Naive thymus-derived CD8-positive, alpha-beta T cell (primary cell): ENCODE measurements around the gene SLC35B1. TPM values are rescaled to one million over a fixed set of nuclear protein-coding genes. Genes with fewer than 3 reads are reported as not detected.
A peak's percentile ranks its signal among the peaks of the same experiment; 100 is the strongest.

Source experiments
- ATAC-seq, 2 donors: fragments of 150-1000 bp; cut with Tn5 transposase in 1 of 2; sonication (Bioruptor Pico), chemical (Tn5 transposase) in 1 of 2; 1 replicate in 1 of 2; 2 replicates in 1 of 2; pipeline ENCODE4 v1.10.0; 2021; ENCODE audit warnings: mild to moderate bottlenecking in 2 of 2, moderate library complexity in 2 of 2
- POLR2A ChIA-PET: fragments of 350-600 bp; sonication (Branson Sonifier 250); formaldehyde crosslinking; loops from one replicate; lab custom pipeline; 2021; ENCODE audit warnings: antibody characterized with exemption; lab: Charles Lee
- DNase-seq, 10 donors: peaks; one replicate each; pipeline versions ENCODE4 v3.0.0 to v3.0.0-alpha.2; 2020 to 2022
- H3K27ac Mint-ChIP-seq, 10 donors: one replicate each; pipeline ENCODE4 v1.8.0; 2020 to 2022; ENCODE audit warnings: mild to moderate bottlenecking in 10 of 10, mixed read lengths in 10 of 10, moderate library complexity in 4 of 10, inconsistent platforms in 1 of 10
- H3K27me3 Mint-ChIP-seq, 5 donors: one replicate each; pipeline ENCODE4 v1.8.0; 2021 to 2022; ENCODE audit warnings: mixed read lengths in 5 of 5
- H3K36me3 Mint-ChIP-seq, 3 donors: one replicate each; pipeline ENCODE4 v1.8.0; 2020 to 2022; ENCODE audit warnings: mixed read lengths in 3 of 3, mild to moderate bottlenecking in 2 of 3, inconsistent platforms in 1 of 3
- H3K4me1 Mint-ChIP-seq, 4 donors: one replicate each; pipeline ENCODE4 v1.8.0; 2021 to 2022; ENCODE audit warnings: mixed read lengths in 4 of 4
- H3K4me3 Mint-ChIP-seq, 10 donors: one replicate each; pipeline ENCODE4 v1.8.0; 2020 to 2022; ENCODE audit warnings: mild to moderate bottlenecking in 10 of 10, mixed read lengths in 10 of 10, moderate library complexity in 6 of 10, inconsistent platforms in 1 of 10
- H3K9me3 Mint-ChIP-seq, 9 donors: one replicate each; pipeline ENCODE4 v1.8.0; 2020 to 2022; ENCODE audit warnings: mixed read lengths in 9 of 9, mild to moderate bottlenecking in 3 of 9, inconsistent platforms in 1 of 9, moderate library complexity in 1 of 9
- polyA plus RNA-seq, 3 donors: library from polyadenylated mRNA; unstranded; fragments of 300-500 nt; fragmentation: Illumina TruSeq; gene quantifications; one replicate each; pipeline ENCODE4 v1.2.3, GENCODE V29; 2021
- total RNA-seq, 8 experiments: library from RNA in 2 of 8; stranded (reverse) in 2 of 8; gene quantifications; one replicate each; pipeline ENCODE4 v1.2.3 and lab custom pipeline; 2021 to 2026

Gene SLC35B1
- total and polyA plus RNA-seq, 5 experiments from 2014 or later, result 20.3 to 39.7 (median 27.4) TPM

DNA sequence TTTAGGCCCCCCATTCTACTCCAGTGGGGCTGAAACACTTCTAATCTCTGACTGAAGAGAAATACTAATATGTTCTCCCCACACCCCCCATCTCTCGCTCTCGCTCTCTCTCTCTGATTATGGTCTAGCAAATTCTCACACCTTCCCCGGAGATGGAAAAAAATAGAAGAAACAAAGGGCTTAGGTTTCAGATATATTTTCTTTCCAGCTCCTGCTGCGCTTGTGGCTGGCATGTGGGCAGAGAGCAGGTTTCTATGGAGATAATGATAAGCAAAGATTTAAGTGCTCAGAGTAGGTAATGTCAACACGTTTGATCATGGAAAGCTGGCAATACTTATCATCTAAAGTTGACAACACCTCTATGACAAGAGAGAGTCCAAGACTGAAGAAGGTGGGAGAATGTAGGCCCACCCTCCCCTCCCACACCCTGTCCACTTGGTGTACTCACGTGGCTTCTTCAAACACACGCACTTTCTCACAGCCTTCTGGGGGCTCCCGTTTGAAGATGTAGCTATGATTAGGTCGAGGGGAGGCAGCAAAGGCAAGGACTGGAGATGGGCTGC lies 8.0 kb upstream of the SLC35B1 start:
- Mint-ChIP-seq H3K27ac (peak overlapping the region; percentile 77 to 97 (median 88)), H3K27me3 (no peaks in the 10 kb centered on the region), H3K4me1 (peaks cover 6 to 43% (median 18%) of the 10 kb centered on the region in 4 donors), H3K4me3 (peak overlapping the region in 7 of 10 donors; percentile 11 to 80 (median 48)), H3K36me3 (peaks cover 10 to 92% (median 15%) of the 10 kb centered on the region in 3 donors), H3K9me3 (no peaks in the 10 kb centered on the region)
- DNase-seq (peak in 4 of 10 donors; percentile 14 to 62 (median 26)), ATAC-seq (peak; percentile 59 to 70)
- POLR2A ChIA-PET, result interaction anchor here (1.0 to 4.9 kb wide), 5 partner anchors 13 to 46 kb away, joined by 3 to 26 read pairs (median 6); partner anchors contain the start of gene FAM117A

DNA sequence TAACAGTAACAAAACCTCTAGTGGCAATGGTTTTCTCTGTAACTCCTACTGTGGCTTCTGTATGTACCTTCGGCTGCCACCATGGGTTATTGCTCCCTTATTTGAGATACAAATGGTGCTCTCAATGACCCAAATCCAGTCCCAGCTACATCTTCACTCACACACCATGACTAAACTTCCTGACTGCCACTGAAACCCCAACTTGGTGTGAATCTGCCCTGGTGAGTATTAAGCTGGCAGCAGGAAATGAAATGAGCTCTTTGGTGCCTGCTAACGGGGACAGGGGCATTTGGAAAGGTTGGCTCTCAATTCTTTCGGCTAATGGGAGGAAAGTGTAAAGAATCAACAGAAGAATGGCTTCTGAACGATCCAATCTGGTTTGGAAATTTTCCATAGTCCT lies 7.5 kb upstream of the SLC35B1 start:
- Mint-ChIP-seq H3K9me3 (no peaks in the 10 kb centered on the region), H3K4me1 (peaks cover 6 to 43% (median 18%) of the 10 kb centered on the region in 4 donors), H3K27me3 (no peaks in the 10 kb centered on the region), H3K4me3 (peak overlapping the region in 4 of 10 donors; percentile 11 to 80 (median 44)), H3K27ac (peak overlapping the region; percentile 73 to 97 (median 88)), H3K36me3 (peaks cover 10 to 93% (median 15%) of the 10 kb centered on the region in 3 donors)
- POLR2A ChIA-PET, result interaction anchor here (1.0 to 4.9 kb wide), 5 partner anchors 12 to 47 kb away, joined by 3 to 26 read pairs (median 6); partner anchors contain the start of gene FAM117A
- peak in 1 of 2 donors; percentile 33 for ATAC-seq
- DNase-seq, result peak in 1 of 10 donors; percentile 43

DNA sequence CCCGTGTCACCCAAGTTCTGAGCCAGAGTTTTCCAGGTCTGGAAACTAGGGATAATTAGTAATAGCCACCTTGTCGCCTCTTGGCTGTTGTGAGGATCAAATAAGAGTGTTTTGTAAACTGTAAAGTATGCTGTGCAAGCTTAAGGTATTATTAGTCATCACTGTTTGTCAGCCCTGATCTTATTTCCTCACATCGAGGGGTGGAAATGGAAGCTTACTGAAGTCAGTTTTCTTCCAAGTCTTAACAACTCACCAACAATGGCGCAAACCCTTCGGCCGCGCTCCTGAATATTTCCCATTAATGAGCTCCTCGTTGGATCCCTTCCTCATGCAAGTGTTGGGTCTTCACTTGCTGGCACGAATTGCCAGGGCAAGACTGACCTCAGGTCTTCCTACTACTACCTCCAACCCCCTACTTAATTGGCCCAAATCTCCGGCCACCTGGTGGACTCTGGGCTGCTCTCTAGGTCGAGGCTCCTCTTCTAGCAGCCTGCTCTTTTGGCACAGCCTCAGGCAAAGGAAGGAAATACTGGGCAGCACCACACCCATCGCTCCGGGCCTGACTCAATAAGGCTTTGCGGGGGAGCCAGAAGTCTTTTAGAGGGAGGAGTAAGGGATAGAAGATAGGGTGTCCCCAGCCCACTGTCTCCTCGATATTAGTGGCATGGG lies 885 bp upstream of the SLC35B1 start:
- POLR2A ChIA-PET, result interaction anchor here (0.6 to 8.6 kb wide), 27 partner anchors 9 to 143 kb away, joined by 3 to 92 read pairs (median 4); partner anchors contain the start of genes FAM117A and KAT7
- DNase-seq (no peak), ATAC-seq (peak in 1 of 2 donors; percentile 9)
- H3K27ac Mint-ChIP-seq, result peak overlapping the region; percentile 96 to 100 (median 98)
- no peaks in the 10 kb centered on the region for H3K27me3 Mint-ChIP-seq
- H3K9me3 Mint-ChIP-seq, result no peaks in the 10 kb centered on the region
- H3K36me3 Mint-ChIP-seq, result peaks cover 0 to 55% (median 6%) of the 10 kb centered on the region in 3 donors
- H3K4me3 Mint-ChIP-seq, result peak overlapping the region; percentile 89 to 99 (median 94)
- peaks cover 19 to 48% (median 47%) of the 10 kb centered on the region in 4 donors for H3K4me1 Mint-ChIP-seq

DNA sequence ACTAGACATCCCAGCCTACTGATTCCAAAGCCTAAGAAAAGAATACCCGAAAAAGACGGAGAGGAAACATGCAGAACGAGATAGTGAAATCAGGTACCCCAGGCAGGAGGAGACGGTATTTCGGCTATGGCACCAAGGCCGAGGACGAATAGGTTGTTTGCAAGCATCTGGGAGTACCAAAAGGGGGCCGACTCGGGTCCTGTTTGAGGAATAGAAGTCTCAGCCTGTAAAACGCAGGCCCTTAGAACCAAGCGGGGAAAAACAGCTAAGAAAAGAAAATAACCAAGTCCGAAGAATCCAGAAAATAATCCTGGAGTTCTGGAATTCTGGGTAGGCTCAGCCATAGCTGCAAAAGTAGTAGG lies 537 bp downstream of the SLC35B1 start:
- DNase-seq, result peak in 7 of 10 donors; percentile 15 to 37 (median 31)
- Mint-ChIP-seq H3K27me3 (no peaks in the 10 kb centered on the region), H3K9me3 (no peaks in the 10 kb centered on the region), H3K27ac (peak overlapping the region; percentile 96 to 100 (median 98)), H3K36me3 (peaks cover 0 to 60% (median 6%) of the 10 kb centered on the region in 3 donors), H3K4me3 (peak overlapping the region; percentile 89 to 99 (median 94)), H3K4me1 (peaks cover 18 to 48% (median 47%) of the 10 kb centered on the region in 4 donors)
- ATAC-seq, result no peak
- POLR2A ChIA-PET, result interaction anchor here (1.0 to 8.6 kb wide), 19 partner anchors 7 to 144 kb away, joined by 3 to 92 read pairs (median 6); partner anchors contain the start of genes FAM117A and KAT7

DNA sequence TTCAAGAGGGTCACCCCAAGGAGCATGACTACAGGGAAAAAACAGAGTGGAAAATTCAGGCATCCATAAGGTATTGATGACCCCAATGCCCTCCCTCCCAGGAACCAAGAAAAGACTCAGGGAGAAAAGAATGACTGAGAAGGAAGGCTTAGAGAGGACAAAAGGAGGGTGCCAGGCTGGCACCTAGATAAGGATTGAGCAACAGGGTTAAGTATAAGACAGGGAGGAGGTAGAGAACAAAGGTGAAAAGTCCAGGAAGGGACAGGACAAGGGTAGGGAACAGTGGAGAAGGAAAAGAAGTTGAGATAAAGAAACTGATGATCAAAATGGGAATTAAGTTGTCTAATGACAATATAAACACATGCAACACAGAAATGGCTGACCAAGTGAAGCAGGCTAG lies 2.5 kb downstream of the SLC35B1 start:
- ATAC-seq (no peak), DNase-seq (no peak)
- H3K27ac Mint-ChIP-seq, result peak overlapping the region; percentile 58 to 97 (median 76)
- H3K27me3 Mint-ChIP-seq, result no peaks in the 10 kb centered on the region
- no peaks in the 10 kb centered on the region for H3K9me3 Mint-ChIP-seq
- H3K4me3 Mint-ChIP-seq, result peak overlapping the region in 8 of 10 donors; percentile 28 to 99 (median 64)
- H3K36me3 Mint-ChIP-seq, result peaks cover 0 to 60% (median 10%) of the 10 kb centered on the region in 3 donors
- peaks cover 15 to 51% (median 48%) of the 10 kb centered on the region in 4 donors for H3K4me1 Mint-ChIP-seq
- POLR2A ChIA-PET, result interaction anchor here (0.5 to 8.6 kb wide), 6 partner anchors 14 to 344 kb away, joined by 3 to 91 read pairs (median 5); partner anchors contain the start of gene FAM117A

DNA sequence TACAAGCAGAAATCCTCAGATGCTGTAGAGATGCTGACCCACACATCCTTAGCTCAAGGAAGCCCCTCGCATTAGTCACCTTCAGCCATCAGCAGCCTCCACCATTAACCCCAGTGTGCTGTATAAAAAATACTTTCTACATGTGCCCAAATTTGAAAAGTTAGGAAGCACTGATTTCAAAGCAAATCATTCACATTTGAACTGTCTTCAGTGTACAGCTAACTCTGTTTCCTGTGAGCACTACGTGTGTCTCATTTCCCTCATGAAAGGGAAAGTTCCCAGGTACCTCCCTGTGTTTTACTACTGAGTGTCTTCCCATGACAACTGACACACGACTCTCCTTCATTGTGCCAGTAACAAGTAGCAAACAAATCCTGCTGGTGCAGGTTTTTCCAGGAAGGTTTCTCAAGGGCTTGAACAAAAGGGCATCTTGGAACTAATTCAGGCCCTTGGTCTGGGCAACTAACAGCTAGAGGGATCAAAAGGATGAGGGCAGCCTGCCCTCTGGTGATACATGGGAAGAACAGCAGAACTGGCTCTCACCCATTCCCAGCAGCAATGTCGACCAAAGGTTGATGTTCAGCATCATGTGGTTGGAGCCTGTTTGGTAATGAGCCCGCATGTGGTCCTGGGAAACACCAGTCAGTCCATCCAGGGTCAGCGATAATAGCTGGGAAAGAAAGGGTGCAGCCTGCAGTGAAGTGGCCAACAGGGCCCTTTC lies 4.0 kb downstream of the SLC35B1 start:
- DNase-seq (no peak), ATAC-seq (no peak)
- H3K27me3 Mint-ChIP-seq, result no peaks in the 10 kb centered on the region
- H3K36me3 Mint-ChIP-seq, result peaks cover 0 to 63% (median 10%) of the 10 kb centered on the region in 3 donors
- peaks cover 22 to 56% (median 45%) of the 10 kb centered on the region in 4 donors for H3K4me1 Mint-ChIP-seq
- no peaks in the 10 kb centered on the region for H3K9me3 Mint-ChIP-seq
- POLR2A ChIA-PET, result interaction anchor here (0.5 to 8.6 kb wide), 11 partner anchors 8 to 148 kb away, joined by 3 to 91 read pairs (median 4); partner anchors contain the start of gene FAM117A
- peak overlapping the region in 4 of 10 donors; percentile 38 to 77 (median 52) for H3K27ac Mint-ChIP-seq
- no peak overlapping the region for H3K4me3 Mint-ChIP-seq

DNA sequence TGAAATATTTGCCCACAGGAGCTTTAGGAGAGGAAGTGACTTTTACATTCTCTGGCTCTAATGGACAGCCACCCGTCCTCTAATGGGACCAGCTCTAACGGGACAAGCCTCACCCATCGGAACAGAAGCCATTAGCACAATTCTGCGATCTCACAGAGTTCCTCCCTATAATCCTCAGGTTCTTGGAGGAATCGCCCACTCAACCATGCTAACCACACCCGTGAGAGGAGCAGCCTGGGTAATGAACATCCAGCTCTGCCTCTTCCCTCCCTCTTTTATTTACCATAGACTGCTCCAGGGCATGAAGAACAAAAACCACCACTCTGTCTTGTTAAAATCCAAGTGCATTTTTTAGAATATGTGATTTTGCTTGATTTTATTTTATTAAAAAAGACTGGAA lies 6.8 kb downstream of the SLC35B1 start:
- no peaks in the 10 kb centered on the region for H3K27me3 Mint-ChIP-seq
- H3K9me3 Mint-ChIP-seq, result no peaks in the 10 kb centered on the region
- ATAC-seq, result no peak
- no peak overlapping the region for H3K4me3 Mint-ChIP-seq
- H3K27ac Mint-ChIP-seq, result peak overlapping the region in 4 of 10 donors; percentile 4 to 89 (median 48)
- H3K36me3 Mint-ChIP-seq, result peaks cover 0 to 60% (median 9%) of the 10 kb centered on the region in 3 donors
- H3K4me1 Mint-ChIP-seq, result peaks cover 25 to 47% (median 33%) of the 10 kb centered on the region in 4 donors
- no peak for DNase-seq
- POLR2A ChIA-PET, result interaction anchor here (1.1 kb wide), 1 partner anchor 129 kb away, joined by 4 read pairs; no protein-coding TSS in a partner anchor

DNA sequence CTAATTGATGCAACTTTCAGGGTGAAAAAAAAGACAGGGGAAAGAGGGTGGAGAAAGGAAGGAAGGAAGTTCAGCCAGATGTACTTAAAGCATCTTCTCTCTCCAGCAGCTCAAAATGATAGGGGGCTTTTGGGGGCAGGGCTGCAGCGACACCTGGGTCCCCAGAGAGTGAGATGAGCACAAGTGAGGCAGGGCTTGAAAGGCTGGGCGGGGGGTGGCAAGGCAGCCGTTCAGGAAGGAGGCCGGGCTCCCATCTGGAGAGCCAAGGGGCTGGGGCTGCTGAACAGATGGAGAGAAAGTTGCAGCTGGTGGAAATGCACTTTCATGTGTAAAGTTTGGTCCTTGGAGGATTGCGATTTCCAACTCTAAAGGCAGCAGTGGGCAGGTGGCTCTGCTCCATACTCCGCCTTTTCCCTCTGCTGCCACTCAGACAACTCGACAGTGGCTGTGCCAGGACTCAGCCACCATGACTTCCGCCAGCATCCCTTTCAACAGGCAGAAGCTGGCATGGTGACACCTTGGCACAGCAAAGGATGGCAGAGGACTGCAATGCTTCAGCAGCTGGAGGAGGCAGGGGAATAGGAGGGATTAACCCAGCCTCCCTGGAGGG lies 7.7 kb downstream of the SLC35B1 start:
- peaks cover 0 to 52% (median 7%) of the 10 kb centered on the region in 3 donors for H3K36me3 Mint-ChIP-seq

DNA sequence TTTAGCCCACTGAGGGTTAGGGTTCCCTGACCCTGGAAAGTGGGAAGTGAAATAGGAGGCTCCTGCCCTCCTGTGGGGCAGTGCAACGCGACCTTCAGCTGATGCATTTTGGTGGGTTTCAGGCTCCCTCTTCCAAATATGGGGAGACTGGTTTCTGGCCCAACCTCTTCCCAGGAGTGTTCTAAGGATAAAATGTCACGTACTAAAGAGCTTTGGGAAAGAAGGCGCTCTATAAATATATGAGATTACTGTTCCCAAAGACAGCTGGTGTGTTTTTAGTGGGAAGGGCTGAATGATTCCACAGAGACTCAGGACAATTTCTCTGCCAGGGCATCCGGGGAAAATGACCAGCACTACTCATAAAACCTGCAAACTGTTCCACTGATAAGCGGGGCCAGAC lies 9.8 kb downstream of the SLC35B1 start:
- Mint-ChIP-seq H3K36me3 (peaks cover 0 to 38% (median 4%) of the 10 kb centered on the region in 3 donors), H3K9me3 (no peaks in the 10 kb centered on the region), H3K27me3 (no peaks in the 10 kb centered on the region), H3K27ac (peak overlapping the region in 7 of 10 donors; percentile 16 to 86 (median 74)), H3K4me3 (no peak overlapping the region), H3K4me1 (peaks cover 31 to 42% (median 35%) of the 10 kb centered on the region in 4 donors)
- ATAC-seq (no peak), DNase-seq (no peak)
- POLR2A ChIA-PET, result interaction anchor here (0.7 to 3.6 kb wide), 7 partner anchors 10 to 122 kb away, joined by 3 to 18 read pairs (median 3); partner anchors contain the start of genes NXPH3, SLC35B1 and SPOP

More for the DNA sequence above, 7.7 kb downstream of the SLC35B1 start:
- Mint-ChIP-seq H3K27ac (peak overlapping the region; percentile 16 to 89 (median 84)), H3K4me3 (peak overlapping the region in 1 of 10 donors; percentile 17), H3K4me1 (peaks cover 25 to 47% (median 33%) of the 10 kb centered on the region in 4 donors), H3K9me3 (no peaks in the 10 kb centered on the region), H3K27me3 (no peaks in the 10 kb centered on the region)
- POLR2A ChIA-PET, result interaction anchor here (0.5 to 1.5 kb wide), 6 partner anchors 8 to 452 kb away, joined by 3 to 5 read pairs (median 3); partner anchors contain the start of genes FAM117A and SLC35B1
- ATAC-seq (no peak), DNase-seq (no peak)

DNA sequence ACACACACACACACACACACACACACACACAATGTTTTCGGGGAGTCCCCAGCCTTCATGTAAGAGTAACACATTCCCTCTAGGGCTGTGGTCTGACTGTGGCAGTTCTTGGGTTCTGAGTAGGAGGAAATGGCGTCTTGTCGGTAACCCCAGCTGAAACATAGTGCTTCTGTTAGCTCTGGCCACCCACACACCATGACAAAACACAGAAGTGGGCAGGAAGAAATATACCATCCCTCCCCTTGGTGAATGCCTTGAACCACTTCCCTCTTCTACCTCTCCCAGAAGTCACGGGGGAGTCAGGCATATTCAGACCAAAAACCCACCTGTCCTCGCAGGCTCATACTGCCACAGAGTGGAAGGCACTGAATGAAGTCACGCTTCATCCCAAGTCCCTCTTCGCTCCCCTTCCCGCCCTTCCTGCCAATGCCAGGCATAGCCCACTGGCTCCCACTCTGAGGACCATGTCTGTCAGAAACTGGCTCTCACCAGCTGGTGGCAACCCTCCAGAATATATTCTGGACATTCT lies 11.5 kb downstream of the SLC35B1 start:
- DNase-seq, result peak in 9 of 10 donors; percentile 14 to 81 (median 69)
- Mint-ChIP-seq H3K27me3 (no peaks in the 10 kb centered on the region), H3K27ac (peak overlapping the region; percentile 89 to 96 (median 92)), H3K4me3 (peak overlapping the region; percentile 38 to 80 (median 66)), H3K9me3 (no peaks in the 10 kb centered on the region), H3K36me3 (peaks cover 0 to 23% (median 3%) of the 10 kb centered on the region in 3 donors), H3K4me1 (peaks cover 40 to 54% (median 44%) of the 10 kb centered on the region in 4 donors)
- peak; percentile 93 to 96 for ATAC-seq
- POLR2A ChIA-PET, result interaction anchor here (0.6 to 3.6 kb wide), 14 partner anchors 8 to 129 kb away, joined by 3 to 18 read pairs (median 4); partner anchors contain the start of genes SLC35B1 and SPOP
